GM23338 (cell line): ENCODE results near the gene PDIA2. TPM values are rescaled to one million over a fixed set of nuclear protein-coding genes. Genes with fewer than 3 reads are reported as not detected.

ENCODE experiments used
- ATAC-seq: fragments of 200-7000 bp; cut with Tn5 transposase; 3 replicates; pipeline ENCODE4 v1.9.1; 2020
- DNase-seq: peaks from one replicate; pipeline ENCODE4 v3.0.0-alpha.2; 2015; ENCODE audit warnings: low spot score
- H2AFZ ChIP-seq: fragments of 200-600 bp; sonication (generic); 2 replicates; pipeline ENCODE4 v1.8.0; 2016; ENCODE audit warnings: antibody characterized with exemption, mild to moderate bottlenecking, moderate library complexity
- H3F3A ChIP-seq: fragments of 200-600 bp; sonication (generic); replicated peaks from 2 replicates; pipeline ENCODE4 v1.8.0; 2017; ENCODE audit warnings: antibody characterized with exemption, mixed run types, low read depth
- H3K27ac ChIP-seq: fragments of 200-600 bp; sonication (generic); 2 replicates; pipeline ENCODE4 v1.6.1; 2016; ENCODE audit warnings: low read depth
- H3K27me3 ChIP-seq: fragments of 200-600 bp; sonication (generic); 2 replicates; pipeline ENCODE4 v1.8.0; 2016; ENCODE audit warnings: mild to moderate bottlenecking, mixed run types, moderate library complexity; ENCODE audit not compliant: insufficient read depth
- H3K36me3 ChIP-seq: fragments of 200-600 bp; sonication (generic); 2 replicates; pipeline ENCODE4 v1.8.0; 2016; ENCODE audit warnings: mild to moderate bottlenecking; ENCODE audit not compliant: insufficient read depth
- H3K4me1 ChIP-seq: fragments of 200-600 bp; sonication (generic); 2 replicates; pipeline ENCODE4 v1.8.0; 2016; ENCODE audit warnings: mild to moderate bottlenecking, moderate library complexity; ENCODE audit not compliant: insufficient read depth
- H3K4me2 ChIP-seq: fragments of 200-600 bp; sonication (generic); 2 replicates; pipeline ENCODE4 v1.7.1; 2017; ENCODE audit warnings: mixed run types
- H3K4me3 ChIP-seq: fragments of 200-600 bp; sonication (generic); 2 replicates; pipeline ENCODE4 v1.6.1; 2016; ENCODE audit warnings: mixed run types
- H3K79me2 ChIP-seq: fragments of 200-600 bp; sonication (generic); replicated peaks from 2 replicates; pipeline ENCODE4 v1.8.0; 2017; ENCODE audit warnings: mild to moderate bottlenecking; ENCODE audit not compliant: insufficient read depth
- H3K9me2 ChIP-seq: fragments of 200-600 bp; sonication (generic); 2 replicates; pipeline ENCODE4 v1.8.0; 2017; ENCODE audit not compliant: insufficient read depth
- H4K20me1 ChIP-seq: fragments of 200-600 bp; sonication (generic); replicated peaks from 2 replicates; pipeline ENCODE4 v1.8.0; 2017; ENCODE audit warnings: mild to moderate bottlenecking; ENCODE audit not compliant: insufficient read depth
- H3K27ac Mint-ChIP-seq: 2 replicates; pipeline ENCODE4 v1.8.0; 2020; ENCODE audit warnings: inconsistent platforms, mild to moderate bottlenecking, moderate library complexity, mixed read lengths
- H3K27me3 Mint-ChIP-seq: 3 replicates; pipeline ENCODE4 v1.8.0; 2022; ENCODE audit warnings: low read depth, mild to moderate bottlenecking, moderate library complexity, mixed read lengths, inconsistent platforms; ENCODE audit not compliant: insufficient read depth, poor library complexity
- H3K36me3 Mint-ChIP-seq: 3 replicates; pipeline ENCODE4 v1.8.0; 2021; ENCODE audit warnings: low read depth, mild to moderate bottlenecking, inconsistent platforms, moderate library complexity, mixed read lengths
- H3K4me1 Mint-ChIP-seq: 3 replicates; pipeline ENCODE4 v1.8.0; 2020; ENCODE audit warnings: mild to moderate bottlenecking, inconsistent platforms, mixed read lengths
- H3K4me3 Mint-ChIP-seq: 3 replicates; pipeline ENCODE4 v1.8.0; 2021; ENCODE audit warnings: moderate library complexity, mild to moderate bottlenecking, inconsistent platforms, mixed read lengths
- H3K9me3 Mint-ChIP-seq: 3 replicates; pipeline ENCODE4 v1.8.0; 2020; ENCODE audit warnings: moderate library complexity, mild to moderate bottlenecking, inconsistent platforms, mixed read lengths
- CREB1 ChIP-seq: fragments of 250-450 bp; sonication (Bioruptor Pico); IDR thresholded peaks from 2 replicates; pipeline ENCODE4 v1.5.0; 2020; ENCODE audit warnings: low read depth, mild to moderate bottlenecking, moderate library complexity
- ETS1 ChIP-seq: IDR thresholded peaks from 2 replicates; pipeline ENCODE4 v1.6.1; 2016; ENCODE audit warnings: antibody characterized with exemption
- EZH2 ChIP-seq: fragments of 200-600 bp; sonication (generic); IDR thresholded peaks from one replicate; pipeline ENCODE4 v1.8.0; 2017; ENCODE audit warnings: antibody characterized with exemption, mild to moderate bottlenecking, low read depth; ENCODE audit not compliant: unreplicated experiment
- JUNB ChIP-seq: IDR thresholded peaks from one replicate; pipeline ENCODE4 v1.6.1; 2016; ENCODE audit warnings: antibody characterized with exemption; ENCODE audit not compliant: unreplicated experiment
- NANOG ChIP-seq: IDR thresholded peaks from 2 replicates; pipeline ENCODE4 v1.6.1; 2016; ENCODE audit warnings: antibody characterized with exemption, borderline replicate concordance
- POLR2AphosphoS5 ChIP-seq: IDR thresholded peaks from 2 replicates; pipeline ENCODE4 v1.6.1; 2016; ENCODE audit warnings: antibody characterized with exemption, low read depth
- REST ChIP-seq: IDR thresholded peaks from one replicate; pipeline ENCODE4 v1.6.1; 2018; ENCODE audit warnings: antibody characterized with exemption; ENCODE audit not compliant: unreplicated experiment
- ZNF114 ChIP-seq: fragments of 250-450 bp; sonication (Bioruptor Pico); IDR thresholded peaks from 2 replicates; pipeline ENCODE4 v1.5.0; 2020; ENCODE audit warnings: mild to moderate bottlenecking, moderate library complexity
- ZNF462 ChIP-seq: fragments of 250-450 bp; sonication (Bioruptor Pico); IDR thresholded peaks from 2 replicates; pipeline ENCODE4 v1.5.0; 2020; ENCODE audit warnings: mild to moderate bottlenecking, moderate library complexity
- polyA plus RNA-seq: library from polyadenylated mRNA; unstranded; fragments of >200 nt; fragmentation: Nextera tagmentation; extraction: Ambion mirVana; gene quantifications from 2 replicates; pipeline ENCODE4 v1.2.1, GENCODE V29; 2016
- total RNA-seq: library from RNA; depleted of rRNA; stranded (reverse); fragments of >200 nt; shearing (Covaris generic); gene quantifications from 2 replicates; pipeline ENCODE4 v1.2.3, GENCODE V29; 2014

Gene PDIA2
- total and polyA plus RNA-seq, 2 experiments from 2014 or later = 0.39 to 0.87 TPM

- no peak within 1 kb of the TSS for H3K27ac Mint-ChIP-seq
- H3K9me3 Mint-ChIP-seq = no peaks in the 10 kb centered on the region
- H4K20me1 ChIP-seq = 0 out of 2 replicates have a peak, but pooled peaks cover 2% of the 10 kb centered on the region
- H3K79me2 ChIP-seq = no peaks in the 10 kb centered on the region
- H3K4me2 ChIP-seq = peak within 1 kb of the TSS; percentile 82
- ATAC-seq (peak; percentile 30), DNase-seq (peak; percentile 54)
- H3K27ac ChIP-seq = no peak within 1 kb of the TSS
- peak within 1 kb of the TSS; percentile 66 for H3K4me3 Mint-ChIP-seq
- peaks cover 32% of the 10 kb centered on the region for H3K27me3 Mint-ChIP-seq
- no peaks in the 10 kb centered on the region for H3K36me3 ChIP-seq
- H3K4me3 ChIP-seq = peak within 1 kb of the TSS; percentile 69
- H3K4me1 ChIP-seq = no peaks in the 10 kb centered on the region
- no peaks in the 10 kb centered on the region for H3K9me2 ChIP-seq
- H3K36me3 Mint-ChIP-seq = no peaks in the 10 kb centered on the region
- TF ChIP-seq ZNF114 (no peak), NANOG (no peak), ETS1 (no peak), JUNB (no peak), CREB1 (no peak), REST (no peak), ZNF462 (CRISPR knock-in tag) (no peak), POLR2AphosphoS5 (no peak), EZH2 (no peak)
- H3F3A ChIP-seq = peaks cover 4% of the 10 kb centered on the region; the same call in 1 of the 2 replicates
- H3K4me1 Mint-ChIP-seq = no peaks in the 10 kb centered on the region
- H3K27me3 ChIP-seq = peaks cover 48% of the 10 kb centered on the region
- peak within 1 kb of the TSS; percentile 94 for H2AFZ ChIP-seq
These were observed 2.4 kb upstream of the PDIA2 start, which contains the start of gene ARHGDIG for GRCh38 chr16:280552-280951. TSS of gene ARHGDIG (plus strand) at chr16:280591. CDS start at chr16:280681, 90 bp downstream.
